H54 (cell line): Measurements from ENCODE around the gene GAS7.

Source experiments
- DNase-seq: peaks from one replicate; pipeline ENCODE4 v3.0.0; 2011; ENCODE audit warnings: low spot score, mixed read lengths; ENCODE audit not compliant: insufficient read length
- FAIRE-seq: peaks from 3 replicates; lab custom pipeline; 2011; peaks lifted over from hg19 to GRCh38; lab: Jason Lieb, UNC
- POLR2A ChIP-seq: IDR thresholded peaks from 2 replicates; pipeline ENCODE4 v1.6.1; 2011; ENCODE audit warnings: low read depth, mild to moderate bottlenecking, low read length

Gene GAS7

DNA sequence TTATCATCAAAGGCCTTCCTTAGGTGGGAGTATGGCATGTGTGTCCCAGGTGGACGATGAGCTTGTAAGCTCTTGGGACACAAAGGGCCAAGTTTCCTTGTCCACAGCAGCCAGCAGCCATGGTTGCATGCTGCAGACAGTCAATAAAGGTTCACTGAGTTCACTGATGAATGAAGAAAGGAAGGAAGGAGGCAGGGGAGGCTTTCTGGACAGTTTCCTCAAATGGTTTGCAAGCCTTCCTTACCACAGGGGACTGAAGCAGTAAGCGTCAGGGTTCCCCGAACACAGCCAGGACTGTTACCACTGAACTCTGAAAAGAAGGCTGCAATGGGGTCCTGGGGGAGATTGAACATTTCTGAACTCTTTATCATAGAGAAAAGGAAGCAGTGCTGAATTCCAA lies 111.1 kb downstream of the GAS7 start:
- FAIRE-seq: no peak
- TF ChIP-seq POLR2A: no peak
- no peak for DNase-seq

DNA sequence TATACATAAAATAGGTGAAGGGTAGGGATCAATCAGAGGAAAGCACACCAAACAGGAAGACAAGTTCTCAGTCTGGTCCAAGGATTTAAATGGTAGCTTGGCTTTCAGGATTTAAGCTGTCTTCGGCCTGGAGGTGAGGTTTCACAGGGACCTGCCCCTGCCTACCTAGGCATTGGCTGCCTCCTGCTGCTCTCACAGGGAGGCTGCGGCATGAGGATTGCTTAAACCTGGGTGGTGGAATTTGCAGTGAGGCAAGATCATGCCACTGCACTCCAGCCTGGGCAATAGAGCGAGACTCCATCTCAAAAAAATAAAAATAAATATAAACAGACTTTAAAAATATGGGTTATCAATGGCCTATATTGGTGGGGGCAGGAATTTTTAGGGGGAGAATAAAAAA lies 114.5 kb downstream of the GAS7 start:
- no peak for DNase-seq
- no peak for TF ChIP-seq POLR2A
- no peak for FAIRE-seq

DNA sequence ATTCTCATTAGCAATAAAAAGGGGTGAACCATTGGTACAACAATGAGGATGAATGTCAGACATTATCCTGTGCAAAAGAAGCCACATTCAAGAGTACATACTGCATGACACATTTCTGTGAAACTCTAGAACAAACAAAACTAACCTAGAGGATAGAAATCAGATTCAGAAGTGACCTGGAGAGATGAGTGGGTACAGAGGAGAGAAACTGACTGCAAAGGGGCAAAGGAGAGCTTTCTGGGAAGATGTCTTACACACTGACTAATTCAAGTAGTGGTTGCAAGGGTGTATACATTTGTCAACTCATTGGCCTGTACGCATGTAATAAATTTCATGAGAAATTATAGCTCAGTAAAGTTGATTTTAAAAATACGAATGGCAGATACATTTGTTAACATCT lies 115.6 kb downstream of the GAS7 start:
- TF ChIP-seq POLR2A: no peak
- FAIRE-seq: no peak
- DNase-seq: no peak

DNA sequence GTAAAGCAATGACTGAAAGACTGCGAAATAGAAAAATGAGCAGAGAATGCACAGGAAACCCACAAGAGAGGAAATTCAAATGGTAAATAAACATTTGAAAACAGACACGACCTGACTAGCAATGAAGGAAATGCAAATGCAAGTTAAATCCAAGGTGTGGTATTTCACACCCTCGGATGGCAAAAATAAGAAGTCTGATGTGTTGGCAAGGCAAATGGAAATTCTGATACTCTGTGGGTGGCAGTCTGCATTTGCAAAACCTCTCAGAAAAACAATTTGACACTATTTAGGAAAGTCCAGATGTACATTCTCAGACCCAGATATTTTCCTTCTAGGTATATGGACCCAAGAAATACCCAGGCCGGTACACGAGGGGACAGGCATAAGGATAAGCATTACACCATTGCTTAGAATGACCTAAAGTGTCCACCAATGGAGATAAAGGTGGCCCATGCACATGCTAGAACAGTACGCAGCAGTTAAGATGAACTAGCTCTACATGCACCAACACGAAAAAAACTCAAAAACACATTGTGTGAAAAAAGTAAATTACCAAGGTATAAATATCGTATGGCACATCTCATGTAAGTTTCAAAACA lies 116.7 kb downstream of the GAS7 start:
- no peak for DNase-seq
- no peak for FAIRE-seq
- no peak for TF ChIP-seq POLR2A

DNA sequence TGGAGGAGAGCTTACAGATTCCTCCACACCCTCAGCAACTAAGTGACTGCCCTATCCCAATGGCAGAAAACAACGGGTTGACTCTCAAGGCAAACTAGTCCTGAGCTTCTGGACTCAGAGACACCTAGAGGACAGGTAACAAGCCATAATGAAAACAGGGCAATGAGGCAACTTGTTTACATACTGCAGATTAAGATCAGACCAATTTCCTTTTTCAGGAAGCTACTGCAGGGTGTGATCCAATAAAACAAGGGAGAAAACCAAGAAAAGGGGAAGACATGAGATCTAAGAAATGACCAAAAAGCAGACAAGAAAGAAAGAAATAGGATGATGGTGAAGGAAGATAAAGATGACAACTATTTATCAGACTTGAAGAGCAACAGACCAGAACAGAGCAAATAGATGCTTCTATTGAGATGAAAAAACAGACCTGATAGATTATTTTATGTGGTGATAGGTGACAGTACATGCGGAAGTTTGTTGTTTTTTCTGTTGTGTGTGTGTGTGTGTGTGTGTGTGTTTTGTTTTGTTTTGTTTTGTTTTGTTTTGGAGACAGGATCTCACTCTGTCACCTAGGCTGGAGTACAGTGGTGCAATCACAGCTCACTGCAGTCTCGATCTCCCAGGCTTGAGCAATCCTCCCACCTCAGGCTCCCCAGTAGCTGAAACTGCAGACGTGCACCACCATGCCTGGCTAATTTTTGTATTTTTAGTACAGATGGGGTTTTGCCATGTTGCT lies 120.7 kb downstream of the GAS7 start:
- FAIRE-seq: no peak
- no peak for TF ChIP-seq POLR2A
- no peak for DNase-seq

DNA sequence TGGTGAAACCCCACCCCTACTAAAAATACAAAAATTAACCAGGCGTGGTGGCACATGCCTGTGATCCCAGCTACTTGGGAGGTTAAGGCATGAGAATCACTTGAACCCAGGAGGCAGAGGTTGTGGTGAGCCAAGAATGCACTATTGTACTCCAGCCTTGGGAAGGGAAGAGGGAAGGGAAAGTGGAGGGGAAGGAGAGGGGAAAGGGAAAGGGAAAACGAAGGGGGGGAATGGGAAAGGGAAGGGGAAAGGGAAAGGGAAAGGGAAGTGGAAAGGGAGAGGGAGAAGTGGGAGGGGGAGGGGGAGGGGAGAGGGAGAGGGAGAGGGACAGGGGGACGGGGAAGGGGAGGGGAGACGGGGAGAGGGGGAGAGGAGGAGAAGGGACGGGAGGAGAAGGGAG lies 122.5 kb downstream of the GAS7 start:
- no peak for FAIRE-seq

DNA sequence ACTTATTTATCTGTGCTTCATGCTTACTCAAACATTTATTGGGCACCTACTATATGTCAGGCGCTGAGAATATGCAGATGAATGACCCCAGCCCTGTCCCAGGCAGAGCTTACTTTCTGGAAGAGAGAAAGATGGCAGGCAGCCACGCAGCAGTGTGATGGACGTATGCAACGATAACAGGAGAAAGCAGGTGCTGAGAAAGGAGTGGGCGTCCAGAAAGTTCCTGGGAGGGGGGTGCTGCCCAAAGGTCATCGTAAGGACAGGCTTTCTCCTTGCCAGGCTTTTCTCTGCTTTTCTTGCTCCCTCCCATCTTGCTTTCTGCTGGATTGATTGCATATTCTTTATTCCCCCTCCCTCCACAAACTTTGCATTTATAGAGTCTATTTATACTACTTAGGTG lies 124.5 kb downstream of the GAS7 start:
- TF ChIP-seq POLR2A: no peak
- DNase-seq (no peak), FAIRE-seq (no peak)

More for the DNA sequence above, 122.5 kb downstream of the GAS7 start:
- no peak for DNase-seq
- no peak for TF ChIP-seq POLR2A

DNA sequence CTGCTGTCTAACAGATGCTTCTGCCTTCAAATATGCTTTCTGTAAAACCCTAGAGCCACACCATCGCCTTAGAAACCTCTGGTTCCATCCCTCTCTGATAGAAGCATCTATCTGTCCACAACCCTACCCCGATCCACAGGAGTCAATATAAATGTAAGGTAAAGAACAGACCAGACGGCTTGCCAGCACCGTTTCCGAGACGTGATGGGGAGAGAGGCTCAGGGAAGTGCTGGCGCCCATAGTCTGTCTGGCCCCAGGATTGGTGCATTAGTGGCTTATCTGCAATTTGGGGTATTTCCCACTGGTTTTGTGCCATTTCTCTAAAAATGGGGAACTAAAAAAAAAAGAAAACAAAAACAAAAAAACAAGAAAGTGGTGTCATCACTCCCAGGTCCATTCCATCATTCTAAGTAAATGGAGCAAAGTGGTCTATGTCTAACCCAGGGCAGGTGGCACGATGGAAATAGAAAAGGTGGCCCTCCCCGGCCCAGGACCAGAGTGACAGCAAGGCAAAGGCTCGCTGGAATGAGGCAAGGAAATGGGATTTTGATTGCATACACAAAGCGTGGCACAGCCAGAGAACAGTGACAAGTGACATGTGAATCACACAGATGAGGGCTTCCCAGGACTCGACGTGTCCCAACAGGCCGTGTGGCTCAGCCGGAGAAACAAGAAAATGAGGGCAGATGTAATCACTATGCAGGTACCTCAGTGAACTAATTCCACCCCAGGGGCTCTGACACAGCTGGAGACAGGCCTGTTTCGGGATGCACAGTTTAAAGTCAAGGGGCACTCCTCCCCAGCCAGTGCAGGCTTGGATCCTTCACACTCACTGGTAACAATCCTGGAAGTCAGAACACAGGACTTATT lies 125.6 kb downstream of the GAS7 start:
- no peak for TF ChIP-seq POLR2A
- no peak for FAIRE-seq

DNA sequence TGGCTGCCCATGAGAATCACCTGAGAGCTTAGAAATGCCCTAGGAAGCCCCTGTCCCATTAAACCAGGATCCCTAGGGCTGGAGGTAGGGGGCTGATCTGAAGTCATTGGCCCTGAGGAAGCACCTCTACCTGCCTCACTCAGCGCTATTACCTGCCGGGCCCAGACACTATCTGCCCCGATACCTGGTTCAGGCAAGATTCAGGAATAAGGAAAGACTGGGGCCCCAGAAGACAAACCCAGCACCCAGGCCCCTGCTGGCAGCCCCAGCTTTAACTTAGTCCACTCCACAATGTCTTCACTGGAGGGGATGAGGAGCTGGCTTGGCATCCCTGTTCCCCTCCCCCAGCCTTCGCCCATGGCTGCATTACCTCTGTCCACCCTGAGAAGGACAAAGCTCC lies 126.3 kb downstream of the GAS7 start:
- DNase-seq: no peak
- TF ChIP-seq POLR2A: no peak
- FAIRE-seq: no peak

More for the DNA sequence above, 125.6 kb downstream of the GAS7 start:
- DNase-seq: no peak

DNA sequence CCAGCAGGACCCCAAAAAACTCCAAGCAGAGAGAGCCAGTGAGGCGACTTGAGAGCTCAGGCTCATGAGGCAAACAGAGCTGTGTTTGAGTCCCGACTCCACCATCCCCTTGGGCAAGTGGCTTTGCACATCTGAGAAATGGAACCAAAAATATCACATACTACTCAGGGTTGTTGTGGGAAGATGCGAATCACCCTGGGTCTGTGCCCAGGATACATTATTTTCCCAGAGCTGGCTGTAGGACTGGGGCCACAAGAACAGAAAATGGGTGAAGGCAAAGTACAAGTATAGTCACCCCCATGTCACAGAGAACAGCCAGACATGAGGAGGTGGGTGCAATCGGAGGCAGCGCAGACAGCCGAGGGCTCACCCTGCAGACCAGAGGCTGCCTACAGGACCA lies 127.3 kb downstream of the GAS7 start:
- no peak for TF ChIP-seq POLR2A
- FAIRE-seq: no peak
- DNase-seq: no peak

DNA sequence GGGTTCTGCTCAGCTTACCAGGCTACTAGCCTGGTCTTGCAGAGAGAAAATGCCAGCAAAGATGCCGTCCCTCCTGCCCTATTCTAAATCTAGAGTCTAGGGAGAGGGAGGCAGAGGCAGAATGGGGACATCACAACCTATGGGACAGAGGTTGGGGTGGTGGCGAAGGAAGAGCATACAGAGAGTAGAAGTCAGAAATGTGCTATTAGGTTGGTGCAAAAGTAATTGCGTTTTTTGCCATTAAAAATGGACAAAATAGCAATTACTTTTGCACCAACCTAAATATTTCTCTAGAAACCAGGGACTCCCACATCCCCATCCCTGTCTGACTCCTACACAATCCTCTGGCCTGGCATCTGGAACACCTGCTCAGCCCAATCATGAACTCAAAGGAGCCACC lies 127.7 kb downstream of the GAS7 start:
- TF ChIP-seq POLR2A: no peak
- FAIRE-seq (no peak), DNase-seq (no peak)

DNA sequence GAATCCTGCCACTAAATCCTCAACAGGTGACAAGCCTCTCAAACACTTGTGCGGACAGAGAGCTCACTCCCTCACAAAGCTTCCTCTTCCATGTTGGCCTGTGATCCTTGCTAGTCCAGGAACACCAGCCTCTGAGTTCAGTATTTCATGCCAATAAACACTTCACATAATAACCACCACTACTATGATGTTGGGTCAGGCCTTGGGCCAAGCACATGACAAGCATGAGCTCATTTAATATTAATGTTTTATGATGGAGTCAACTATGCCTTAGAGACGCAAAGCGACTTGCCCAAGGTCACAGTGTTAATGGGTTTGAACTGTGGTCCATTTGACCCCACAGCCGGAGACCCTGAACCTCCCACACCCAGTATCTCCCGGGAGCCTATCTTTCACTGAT lies 129.1 kb downstream of the GAS7 start:
- DNase-seq: no peak
- FAIRE-seq: no peak
- no peak for TF ChIP-seq POLR2A

DNA sequence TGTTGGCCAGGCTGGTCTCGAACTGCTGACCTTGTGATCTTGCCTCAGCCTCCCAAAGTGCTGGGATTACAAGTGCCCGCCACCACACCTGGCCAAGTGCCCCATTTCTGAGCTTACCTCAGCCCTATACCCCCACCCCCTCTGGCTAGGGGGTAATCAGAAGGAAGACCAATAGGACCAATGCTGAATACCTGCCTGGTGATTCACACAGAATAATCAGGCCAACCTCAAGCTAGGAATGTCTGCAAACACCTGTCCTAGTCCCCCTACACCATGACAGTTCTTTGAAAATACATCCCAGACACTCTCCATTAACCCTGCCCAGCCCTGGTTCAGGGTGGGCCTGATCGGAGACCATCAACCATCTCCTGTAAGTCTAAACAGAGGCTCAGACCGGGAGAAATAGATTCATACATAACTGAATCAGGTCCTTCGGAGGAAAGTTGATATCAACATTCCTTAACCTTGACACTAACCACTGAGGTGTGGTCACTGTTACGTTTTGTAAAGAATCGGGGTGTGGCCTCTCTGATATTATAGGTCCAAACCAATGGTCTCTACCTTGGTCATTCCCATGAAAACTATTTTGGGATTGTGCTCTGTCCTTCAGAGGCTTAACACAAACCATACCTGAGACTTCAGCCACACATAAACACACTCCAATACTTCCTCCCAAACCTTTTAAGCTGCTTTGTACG lies 130.8 kb downstream of the GAS7 start:
- no peak for FAIRE-seq
- TF ChIP-seq POLR2A: no peak
- DNase-seq: no peak

DNA sequence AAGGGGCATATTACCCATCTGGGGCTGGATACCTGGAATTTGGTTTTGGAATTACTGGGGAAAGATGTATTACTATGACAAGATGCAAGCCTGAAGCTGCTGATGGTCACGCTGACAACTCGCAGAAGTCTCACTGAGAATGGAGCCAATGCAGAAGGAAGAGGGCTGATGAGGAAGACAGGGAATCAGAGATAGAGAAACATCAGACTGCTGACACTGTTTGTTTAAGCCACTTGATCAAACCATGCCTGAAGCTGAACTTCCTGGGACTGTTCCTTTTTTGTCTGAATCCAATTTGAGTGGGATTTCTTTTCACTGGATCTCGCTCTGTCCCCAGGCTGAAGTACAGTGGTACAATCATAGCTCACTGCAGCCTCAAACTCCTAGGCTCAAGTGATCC lies 133.9 kb downstream of the GAS7 start:
- no peak for TF ChIP-seq POLR2A
- DNase-seq (no peak), FAIRE-seq (no peak)
